Activated naive CD8-positive, alpha-beta T cell treated with anti-CD3 and anti-CD28 coated beads, Interleukin-2, amount 10 ng/mL, durations not matched to agents 7 days and 5 days (primary cell): Measurements from ENCODE around the gene MKRN3. TPM values are rescaled to one million over a fixed set of nuclear protein-coding genes. Genes with fewer than 3 reads are reported as not detected.

Experiments used
- ATAC-seq: fragments of 150-1000 bp; cut with Tn5 transposase; one replicate; pipeline ENCODE4 v1.10.0; 2021; ENCODE audit warnings: low read depth, moderate library complexity
- POLR2A ChIA-PET: fragments of 350-600 bp; sonication (Branson Sonifier 250); formaldehyde crosslinking; loops from one replicate; lab custom pipeline; 2021; ENCODE audit warnings: antibody characterized with exemption; lab: Charles Lee
- DNase-seq: peaks from one replicate; pipeline ENCODE4 v3.0.0; 2021
- H3K27ac Mint-ChIP-seq: one replicate; pipeline ENCODE4 v1.8.0; 2022; ENCODE audit warnings: mild to moderate bottlenecking, mixed read lengths
- H3K27me3 Mint-ChIP-seq: one replicate; pipeline ENCODE4 v1.8.0; 2022; ENCODE audit warnings: mild to moderate bottlenecking, moderate library complexity, mixed read lengths
- H3K36me3 Mint-ChIP-seq: one replicate; pipeline ENCODE4 v1.8.0; 2021; ENCODE audit warnings: mild to moderate bottlenecking, mixed read lengths
- H3K4me1 Mint-ChIP-seq: one replicate; pipeline ENCODE4 v1.8.0; 2021; ENCODE audit warnings: mixed read lengths
- H3K4me3 Mint-ChIP-seq: one replicate; pipeline ENCODE4 v1.8.0; 2022; ENCODE audit warnings: mild to moderate bottlenecking, moderate library complexity, mixed read lengths
- H3K9me3 Mint-ChIP-seq: one replicate; pipeline ENCODE4 v1.8.0; 2021; ENCODE audit warnings: mixed read lengths
- total RNA-seq, 2 experiments: library from RNA; stranded (reverse); gene quantifications; one replicate each; pipeline ENCODE4 v1.2.3, GENCODE V29; 2021

The MKRN3 gene
- total RNA-seq: 1 to 10 TPM; 2.9 to 3.0 TPM

DNA sequence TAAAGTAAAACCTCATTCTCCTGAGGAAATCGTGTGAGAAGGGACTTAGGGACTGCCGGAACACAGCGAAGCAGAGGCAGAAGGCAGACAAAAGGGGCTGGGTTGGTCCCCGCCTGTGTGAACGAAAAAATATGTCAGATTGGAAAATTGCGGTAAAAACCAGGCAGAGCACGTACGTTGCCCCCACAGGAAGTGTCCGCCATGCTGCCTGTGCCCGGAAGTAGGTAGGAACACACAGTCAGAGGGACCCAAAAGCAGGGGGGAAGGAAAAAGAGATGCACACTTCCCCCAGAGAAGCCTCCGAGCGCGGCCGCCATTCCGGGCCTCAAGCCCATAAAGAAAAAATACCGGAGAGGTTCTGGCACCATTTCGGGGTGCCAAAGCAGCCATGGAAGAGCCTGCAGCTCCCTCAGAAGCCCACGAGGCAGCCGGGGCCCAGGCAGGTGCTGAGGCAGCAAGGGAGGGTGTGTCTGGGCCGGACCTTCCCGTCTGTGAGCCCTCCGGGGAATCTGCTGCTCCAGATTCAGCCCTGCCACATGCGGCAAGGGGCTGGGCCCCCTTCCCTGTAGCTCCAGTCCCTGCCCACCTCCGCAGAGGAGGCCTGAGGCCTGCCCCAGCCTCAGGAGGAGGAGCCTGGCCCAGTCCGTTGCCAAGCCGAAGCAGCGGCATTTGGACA is at the start of gene MKRN3:
MKRN3 (plus strand) TSS at position 280 of the 676 bp plus-strand sequence; CDS start at position 389, 109 bp downstream.
- Mint-ChIP-seq H3K4me1 (no peaks in the 10 kb centered on the region), H3K9me3 (no peaks in the 10 kb centered on the region), H3K4me3 (peak within 1 kb of the TSS; percentile 70), H3K27ac (peak within 1 kb of the TSS; percentile 79), H3K27me3 (no peaks in the 10 kb centered on the region), H3K36me3 (no peaks in the 10 kb centered on the region)
- DNase-seq (peak; percentile 27), ATAC-seq (peak; percentile 40)
- POLR2A ChIA-PET: no interaction called here

DNA sequence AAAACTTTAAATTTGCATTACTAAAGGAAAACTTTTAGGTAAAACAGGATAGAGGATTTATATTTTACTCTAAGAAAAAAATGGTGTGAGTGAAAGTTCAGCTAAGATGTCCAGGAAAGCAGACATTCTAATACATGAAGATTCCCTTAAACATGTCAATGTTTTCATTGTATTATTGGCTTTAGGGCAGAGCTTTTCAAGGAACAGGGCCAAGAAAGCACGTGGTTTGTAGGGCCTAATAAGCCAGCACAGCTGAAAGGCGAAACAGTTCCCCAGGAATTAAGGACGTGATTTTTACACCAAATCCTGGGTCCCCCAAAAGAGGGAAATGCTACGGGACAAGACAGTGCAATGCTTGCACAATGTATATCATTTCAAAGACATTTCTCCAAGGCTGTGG is 48.6 kb upstream of the MKRN3 start:
- no peaks in the 10 kb centered on the region for H3K4me1 Mint-ChIP-seq
- H3K9me3 Mint-ChIP-seq: peaks cover 1% of the 10 kb centered on the region
- DNase-seq: no peak
- H3K36me3 Mint-ChIP-seq: no peaks in the 10 kb centered on the region
- no peak for ATAC-seq
- no peaks in the 10 kb centered on the region for H3K27me3 Mint-ChIP-seq
- POLR2A ChIA-PET: no interaction called here
- H3K27ac Mint-ChIP-seq: no peak overlapping the region
- H3K4me3 Mint-ChIP-seq: no peak overlapping the region

DNA sequence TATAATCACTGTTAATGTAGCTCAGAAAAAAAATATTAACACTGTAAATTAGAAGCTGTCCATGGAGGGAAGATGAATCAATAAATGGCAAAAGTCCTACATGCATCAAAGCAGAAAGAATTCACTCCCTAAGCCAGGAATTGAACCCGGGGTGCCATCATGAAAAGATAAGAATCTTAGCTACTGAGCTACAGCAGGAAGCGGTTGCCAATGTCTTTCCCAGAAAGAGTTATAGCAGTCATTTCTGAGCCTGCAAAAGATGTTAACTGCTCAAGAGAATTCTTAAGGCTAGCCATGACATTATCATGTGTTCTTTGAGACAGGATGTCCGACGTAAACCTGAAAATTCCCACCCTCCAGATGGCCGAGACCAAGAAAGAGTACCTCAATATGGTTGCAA is 47.4 kb upstream of the MKRN3 start:
- ATAC-seq (no peak), DNase-seq (no peak)
- H3K36me3 Mint-ChIP-seq: no peaks in the 10 kb centered on the region
- no peaks in the 10 kb centered on the region for H3K4me1 Mint-ChIP-seq
- POLR2A ChIA-PET: no interaction called here
- no peaks in the 10 kb centered on the region for H3K27me3 Mint-ChIP-seq
- H3K4me3 Mint-ChIP-seq: no peak overlapping the region
- peaks cover 1% of the 10 kb centered on the region for H3K9me3 Mint-ChIP-seq
- H3K27ac Mint-ChIP-seq: no peak overlapping the region

DNA sequence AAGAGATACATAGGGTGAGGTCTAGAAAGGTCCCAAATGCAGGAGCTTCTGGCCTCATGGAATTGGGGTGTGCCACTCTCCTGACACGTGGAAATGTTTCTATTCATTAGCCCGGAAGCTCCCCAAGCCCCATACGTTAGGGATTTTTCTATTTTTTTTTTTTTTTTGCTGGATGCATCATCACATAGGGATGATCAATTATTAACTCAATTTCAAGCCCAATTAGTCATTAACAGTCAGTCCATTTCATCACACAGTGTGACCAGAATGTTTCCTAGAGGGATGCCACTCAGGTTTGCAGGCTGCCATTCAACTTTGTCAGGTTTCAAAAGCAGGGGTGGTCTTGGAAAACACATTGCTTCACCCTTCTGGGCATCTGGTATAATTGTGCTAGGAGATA is 40.7 kb upstream of the MKRN3 start:
- no peak overlapping the region for H3K27ac Mint-ChIP-seq
- H3K9me3 Mint-ChIP-seq: no peaks in the 10 kb centered on the region
- DNase-seq (no peak), ATAC-seq (no peak)
- H3K4me3 Mint-ChIP-seq: no peak overlapping the region
- no peaks in the 10 kb centered on the region for H3K4me1 Mint-ChIP-seq
- POLR2A ChIA-PET: no interaction called here
- no peaks in the 10 kb centered on the region for H3K27me3 Mint-ChIP-seq
- no peaks in the 10 kb centered on the region for H3K36me3 Mint-ChIP-seq

DNA sequence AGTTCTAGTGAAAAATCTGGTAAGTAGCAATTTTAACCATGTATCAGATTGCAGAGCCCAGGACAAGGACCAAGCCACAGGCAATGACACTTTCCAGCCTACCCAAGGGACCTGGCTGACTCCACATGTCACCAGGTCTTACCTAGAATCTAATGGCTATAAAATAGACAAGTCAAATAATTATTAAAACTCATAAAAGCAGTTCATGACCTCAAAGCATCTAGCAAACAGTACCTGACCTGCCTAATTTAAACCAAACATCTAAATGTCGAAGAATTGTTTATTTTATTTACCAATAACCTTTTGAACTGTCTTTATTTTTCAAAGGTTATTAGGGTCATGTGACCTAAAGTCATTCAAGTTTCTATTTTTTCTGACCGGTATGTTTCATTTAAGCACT is 35.6 kb upstream of the MKRN3 start:
- Mint-ChIP-seq H3K27me3 (no peaks in the 10 kb centered on the region), H3K9me3 (no peaks in the 10 kb centered on the region), H3K36me3 (no peaks in the 10 kb centered on the region), H3K27ac (no peak overlapping the region), H3K4me3 (no peak overlapping the region), H3K4me1 (no peaks in the 10 kb centered on the region)
- POLR2A ChIA-PET: no interaction called here
- DNase-seq (no peak), ATAC-seq (no peak)

DNA sequence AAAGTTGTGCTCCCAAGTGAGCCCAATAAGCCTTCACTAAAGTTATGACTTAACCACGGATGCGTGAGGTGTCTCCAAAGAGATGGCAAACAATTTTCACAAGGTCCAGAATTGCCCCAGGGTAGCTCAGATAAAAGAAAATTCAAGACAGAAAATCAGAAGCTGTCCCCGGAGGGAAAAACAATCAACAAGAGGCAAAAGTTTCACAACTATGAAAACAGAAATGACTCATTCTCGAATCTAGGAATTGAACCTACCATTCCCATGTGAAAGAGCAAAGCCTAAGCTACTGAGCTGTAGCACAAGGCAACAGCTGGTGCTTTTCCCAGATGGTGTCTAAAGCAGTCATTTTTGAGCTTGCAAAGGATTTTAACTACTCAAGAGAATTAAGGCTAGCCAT is 33.5 kb upstream of the MKRN3 start:
- Mint-ChIP-seq H3K36me3 (no peaks in the 10 kb centered on the region), H3K9me3 (peaks cover 4% of the 10 kb centered on the region), H3K27ac (no peak overlapping the region), H3K27me3 (no peaks in the 10 kb centered on the region), H3K4me1 (no peaks in the 10 kb centered on the region), H3K4me3 (no peak overlapping the region)
- ATAC-seq: no peak
- DNase-seq: no peak
- POLR2A ChIA-PET: no interaction called here

DNA sequence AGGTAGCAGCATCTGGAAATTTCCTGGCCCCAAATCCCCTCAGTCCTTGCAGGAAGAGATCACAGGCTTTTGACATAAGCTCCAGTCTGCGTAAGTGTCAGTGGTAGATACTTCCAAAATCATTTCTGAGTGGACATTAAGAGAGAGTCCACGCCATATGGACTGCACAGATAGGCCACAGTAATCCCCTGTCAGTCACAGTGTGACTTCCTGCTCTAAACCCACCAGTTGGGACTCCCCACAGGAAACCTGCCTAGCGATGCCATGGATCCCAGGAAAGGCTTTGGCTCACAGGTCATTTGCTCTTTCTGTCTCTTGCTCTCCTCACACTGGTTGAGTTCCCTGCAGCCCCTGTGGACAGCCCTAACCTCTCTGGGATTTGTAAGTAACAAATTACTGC is 28.8 kb upstream of the MKRN3 start:
- no peaks in the 10 kb centered on the region for H3K27me3 Mint-ChIP-seq
- no peak overlapping the region for H3K4me3 Mint-ChIP-seq
- POLR2A ChIA-PET: no interaction called here
- ATAC-seq (no peak), DNase-seq (no peak)
- peaks cover 4% of the 10 kb centered on the region for H3K9me3 Mint-ChIP-seq
- H3K27ac Mint-ChIP-seq: no peak overlapping the region
- no peaks in the 10 kb centered on the region for H3K36me3 Mint-ChIP-seq
- no peaks in the 10 kb centered on the region for H3K4me1 Mint-ChIP-seq

DNA sequence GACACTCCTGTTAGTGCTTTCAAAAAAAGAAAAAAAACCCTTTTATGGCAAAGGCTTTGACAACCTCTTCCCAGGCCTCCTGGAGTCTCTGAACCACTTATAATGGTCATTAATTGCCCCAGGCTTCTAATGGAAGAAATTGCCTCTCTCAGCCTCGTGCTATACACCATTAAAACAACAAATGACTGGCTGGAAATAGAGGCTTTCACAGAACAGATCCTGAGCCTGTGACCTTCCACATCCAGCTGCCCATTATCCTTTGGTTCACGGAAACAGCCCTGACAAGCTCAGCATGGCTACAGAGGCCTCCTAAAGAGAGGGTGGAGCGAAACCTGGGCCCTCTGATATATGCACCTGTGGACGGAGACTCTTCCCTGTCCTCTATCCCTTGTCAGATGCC is 26.8 kb upstream of the MKRN3 start:
- ATAC-seq: no peak
- Mint-ChIP-seq H3K27ac (no peak overlapping the region), H3K9me3 (peaks cover 4% of the 10 kb centered on the region), H3K27me3 (no peaks in the 10 kb centered on the region), H3K4me1 (no peaks in the 10 kb centered on the region), H3K36me3 (no peaks in the 10 kb centered on the region), H3K4me3 (no peak overlapping the region)
- no peak for DNase-seq
- POLR2A ChIA-PET: no interaction called here

DNA sequence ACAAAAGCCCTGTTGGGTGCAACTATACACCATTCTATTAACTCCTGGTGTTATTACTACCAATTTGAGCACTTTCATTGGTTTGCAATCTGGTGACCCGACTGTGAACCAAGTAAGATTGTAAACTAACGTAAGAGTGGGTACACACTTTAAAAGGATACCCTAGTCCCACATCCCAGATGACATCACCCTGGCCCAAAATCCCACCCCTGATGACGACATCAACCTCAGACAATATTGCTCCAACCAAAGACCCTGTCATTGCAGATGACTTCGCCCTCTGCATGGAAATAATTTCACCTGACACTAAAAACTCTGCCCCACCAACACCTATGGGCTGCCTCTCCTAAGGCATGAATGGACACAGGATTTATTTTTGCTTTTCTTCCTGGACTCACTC is 25.6 kb upstream of the MKRN3 start:
- H3K27me3 Mint-ChIP-seq: no peaks in the 10 kb centered on the region
- no peaks in the 10 kb centered on the region for H3K4me1 Mint-ChIP-seq
- H3K4me3 Mint-ChIP-seq: no peak overlapping the region
- ATAC-seq: no peak
- H3K27ac Mint-ChIP-seq: no peak overlapping the region
- peaks cover 4% of the 10 kb centered on the region for H3K9me3 Mint-ChIP-seq
- H3K36me3 Mint-ChIP-seq: no peaks in the 10 kb centered on the region
- no peak for DNase-seq
- POLR2A ChIA-PET: no interaction called here

DNA sequence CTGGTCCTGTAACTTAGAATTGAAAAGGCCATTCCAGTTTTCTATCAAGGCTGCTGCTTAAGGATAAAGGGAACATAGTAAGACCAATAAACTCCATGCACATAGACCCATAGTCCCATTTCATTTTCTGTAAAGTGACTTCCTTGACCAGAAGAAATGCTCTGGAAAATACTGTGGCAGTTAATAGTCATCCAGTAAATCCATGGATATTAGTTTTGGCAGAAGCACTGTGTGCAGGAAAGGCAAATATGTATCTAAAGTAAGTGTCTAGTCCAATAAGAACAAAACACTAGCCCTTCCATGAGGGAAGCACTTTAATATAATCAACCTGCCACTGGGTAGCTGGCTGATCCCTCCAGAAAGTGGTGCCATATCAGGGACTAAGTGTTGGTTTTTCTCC is 19.3 kb upstream of the MKRN3 start:
- DNase-seq (no peak), ATAC-seq (no peak)
- H3K27ac Mint-ChIP-seq: no peak overlapping the region
- POLR2A ChIA-PET: no interaction called here
- no peak overlapping the region for H3K4me3 Mint-ChIP-seq
- H3K27me3 Mint-ChIP-seq: peaks cover 2% of the 10 kb centered on the region
- H3K4me1 Mint-ChIP-seq: no peaks in the 10 kb centered on the region
- H3K9me3 Mint-ChIP-seq: peaks cover 1% of the 10 kb centered on the region
- no peaks in the 10 kb centered on the region for H3K36me3 Mint-ChIP-seq

DNA sequence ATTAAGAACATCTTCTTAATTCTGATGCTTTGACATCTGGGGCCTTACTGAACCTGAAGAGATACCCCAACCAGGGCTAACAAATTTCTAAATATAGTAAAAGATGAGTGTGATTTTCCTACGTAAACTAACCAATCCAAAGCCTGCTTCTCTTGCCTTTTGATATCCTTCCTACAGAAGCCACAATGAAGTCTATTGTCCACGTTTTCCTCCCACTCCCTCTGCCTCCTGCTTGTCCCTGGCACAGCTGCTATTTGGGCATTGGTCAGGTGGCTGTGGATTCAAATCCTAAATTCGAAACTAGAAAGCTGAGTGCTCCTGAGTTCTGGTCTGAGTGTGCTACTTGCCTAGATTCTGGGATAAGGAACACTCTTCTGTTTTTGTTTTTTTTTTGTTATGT is 17.4 kb upstream of the MKRN3 start:
- H3K36me3 Mint-ChIP-seq: no peaks in the 10 kb centered on the region
- ATAC-seq (no peak), DNase-seq (no peak)
- H3K27ac Mint-ChIP-seq: no peak overlapping the region
- peaks cover 1% of the 10 kb centered on the region for H3K9me3 Mint-ChIP-seq
- H3K4me3 Mint-ChIP-seq: no peak overlapping the region
- no peaks in the 10 kb centered on the region for H3K4me1 Mint-ChIP-seq
- POLR2A ChIA-PET: no interaction called here
- peaks cover 2% of the 10 kb centered on the region for H3K27me3 Mint-ChIP-seq

DNA sequence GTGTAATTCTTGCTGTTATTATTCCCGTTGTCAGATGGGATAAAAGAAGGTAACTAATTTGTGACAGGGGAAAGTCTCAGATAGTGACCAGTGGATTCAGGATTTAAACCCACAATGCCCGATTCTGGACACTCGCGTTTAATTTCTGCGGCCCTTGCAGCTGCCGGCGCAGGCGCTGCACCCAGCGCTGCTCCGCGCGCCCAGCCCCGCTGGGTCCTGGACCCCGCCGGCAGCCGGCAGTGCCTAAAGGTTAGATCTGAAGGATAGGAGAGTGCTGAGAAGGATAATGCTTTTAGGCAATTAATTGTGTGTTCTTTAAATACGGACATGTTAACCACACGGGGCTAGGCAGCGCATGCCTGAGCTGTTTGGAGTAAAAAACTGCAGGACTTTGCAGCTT is 3.6 kb upstream of the MKRN3 start:
- H3K27me3 Mint-ChIP-seq: no peaks in the 10 kb centered on the region
- DNase-seq (no peak), ATAC-seq (no peak)
- H3K9me3 Mint-ChIP-seq: no peaks in the 10 kb centered on the region
- no peaks in the 10 kb centered on the region for H3K4me1 Mint-ChIP-seq
- POLR2A ChIA-PET: no interaction called here
- H3K4me3 Mint-ChIP-seq: no peak overlapping the region
- H3K36me3 Mint-ChIP-seq: no peaks in the 10 kb centered on the region
- H3K27ac Mint-ChIP-seq: no peak overlapping the region

DNA sequence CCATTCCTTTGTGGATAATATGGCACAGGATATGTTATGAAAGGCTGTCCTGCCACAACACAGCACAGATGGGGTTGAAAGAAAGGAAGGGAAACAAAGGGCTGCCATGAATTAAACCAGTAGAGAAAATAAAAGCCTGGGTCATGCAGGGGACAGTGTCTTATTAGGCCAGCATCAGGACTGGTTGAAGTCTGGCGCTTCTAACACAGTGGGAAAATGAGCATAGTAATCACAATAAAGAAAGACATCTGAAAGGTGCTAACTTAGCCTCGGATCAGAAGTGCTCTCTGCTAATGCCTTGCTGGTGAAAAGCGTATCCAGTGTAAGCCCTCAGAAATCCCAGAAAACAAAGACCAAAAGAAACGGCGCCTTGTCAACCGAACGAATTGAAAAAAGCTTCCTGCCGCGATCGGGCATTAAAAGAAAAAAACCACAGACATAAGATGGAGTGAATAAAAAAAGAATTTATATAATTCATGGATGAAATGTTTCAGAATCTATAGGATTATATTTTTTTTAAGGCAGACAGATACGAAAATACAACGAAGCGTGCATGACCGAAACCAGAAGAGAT is 566 bp upstream of the MKRN3 start:
- Mint-ChIP-seq H3K9me3 (no peaks in the 10 kb centered on the region), H3K4me3 (peak overlapping the region; percentile 70), H3K27me3 (no peaks in the 10 kb centered on the region), H3K4me1 (no peaks in the 10 kb centered on the region), H3K27ac (peak overlapping the region; percentile 19), H3K36me3 (no peaks in the 10 kb centered on the region)
- POLR2A ChIA-PET: no interaction called here
- DNase-seq (no peak), ATAC-seq (no peak)

DNA sequence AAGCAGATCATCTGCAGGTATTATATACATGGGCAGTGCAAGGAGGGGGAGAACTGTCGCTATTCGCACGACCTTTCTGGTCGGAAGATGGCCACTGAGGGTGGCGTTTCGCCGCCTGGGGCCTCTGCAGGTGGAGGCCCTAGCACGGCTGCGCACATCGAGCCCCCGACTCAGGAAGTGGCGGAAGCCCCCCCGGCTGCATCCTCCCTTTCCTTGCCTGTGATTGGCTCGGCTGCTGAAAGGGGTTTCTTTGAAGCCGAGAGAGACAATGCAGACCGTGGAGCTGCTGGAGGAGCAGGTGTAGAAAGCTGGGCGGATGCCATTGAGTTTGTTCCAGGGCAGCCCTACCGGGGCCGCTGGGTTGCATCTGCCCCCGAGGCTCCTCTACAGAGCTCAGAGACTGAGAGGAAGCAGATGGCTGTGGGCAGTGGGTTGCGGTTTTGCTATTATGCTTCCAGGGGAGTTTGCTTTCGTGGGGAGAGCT is 639 bp downstream of the MKRN3 start:
- Mint-ChIP-seq H3K4me3 (peak overlapping the region; percentile 65), H3K27me3 (no peaks in the 10 kb centered on the region), H3K36me3 (no peaks in the 10 kb centered on the region), H3K4me1 (no peaks in the 10 kb centered on the region), H3K27ac (peak overlapping the region; percentile 51), H3K9me3 (no peaks in the 10 kb centered on the region)
- DNase-seq (peak; percentile 36), ATAC-seq (peak; percentile 75)
- POLR2A ChIA-PET: no interaction called here
